Naive thymus-derived CD4-positive, alpha-beta T cell (primary cell): ENCODE measurements around the gene KRTAP4-3. TPM values are rescaled to one million over a fixed set of nuclear protein-coding genes. Genes with fewer than 3 reads are reported as not detected.
"Not testable (repeated sequence)": the region's sequence is repeated elsewhere in the genome, so short reads cannot be mapped to it uniquely, and the experiment has no call there.

Experiments used
- ATAC-seq: fragments of 150-1000 bp; cut with Tn5 transposase; 2 replicates; pipeline ENCODE4 v1.10.0; 2021; ENCODE audit warnings: mild to moderate bottlenecking, moderate library complexity
- CTCF ChIA-PET: fragments of 350-600 bp; sonication (Branson Sonifier 250); formaldehyde crosslinking; loops from one replicate; lab custom pipeline; 2021; ENCODE audit warnings: antibody characterized with exemption; lab: Charles Lee
- POLR2A ChIA-PET: fragments of 350-600 bp; sonication (Branson Sonifier 250); formaldehyde crosslinking; loops from one replicate; lab custom pipeline; 2021; ENCODE audit warnings: antibody characterized with exemption, inconsistent platforms; lab: Charles Lee
- DNase-seq, 9 donors: peaks; one replicate each; pipeline versions ENCODE4 v3.0.0 to v3.0.0-alpha.2; 2020 to 2022; ENCODE audit warnings: mixed read lengths in 1 of 9
- H3K27ac ChIP-seq: one replicate; pipeline ENCODE4 v1.7.0; 2013; ENCODE audit warnings: mild to moderate bottlenecking, low read depth, low read length, moderate library complexity
- H3K27me3 ChIP-seq, 2 donors: one replicate each; pipeline ENCODE4 v1.7.0; 2013; ENCODE audit warnings: low read length in 2 of 2, mild to moderate bottlenecking in 2 of 2, moderate library complexity in 2 of 2; ENCODE audit not compliant: control insufficient read depth in 2 of 2, insufficient read depth in 2 of 2
- H3K36me3 ChIP-seq, 3 experiments: 1 replicate in 2 of 3; 2 replicates in 1 of 3; pipeline ENCODE4 v1.7.0; 2013; ENCODE audit warnings: low read length in 3 of 3, mild to moderate bottlenecking in 3 of 3, moderate library complexity in 1 of 3; ENCODE audit not compliant: insufficient read depth in 3 of 3, control insufficient read depth in 2 of 3
- H3K4me1 ChIP-seq, 2 donors: one replicate each; pipeline ENCODE4 v1.7.0; 2013; ENCODE audit warnings: low read length in 2 of 2, mild to moderate bottlenecking in 2 of 2, moderate library complexity in 1 of 2; ENCODE audit not compliant: control insufficient read depth in 2 of 2, insufficient read depth in 2 of 2
- H3K4me3 ChIP-seq: 2 replicates; pipeline ENCODE4 v1.7.0; 2013; ENCODE audit warnings: mild to moderate bottlenecking, low read length
- H3K9me3 ChIP-seq, 3 experiments: 1 replicate in 2 of 3; 2 replicates in 1 of 3; pipeline ENCODE4 v1.7.0; 2013; ENCODE audit warnings: low read length in 3 of 3; ENCODE audit not compliant: control insufficient read depth in 2 of 3
- H3K27ac Mint-ChIP-seq, 9 donors: one replicate each; pipeline ENCODE4 v1.8.0; 2020 to 2022; ENCODE audit warnings: mixed read lengths in 9 of 9, mild to moderate bottlenecking in 8 of 9, moderate library complexity in 5 of 9, inconsistent platforms in 2 of 9
- H3K27me3 Mint-ChIP-seq, 5 donors: one replicate each; pipeline ENCODE4 v1.8.0; 2021 to 2022; ENCODE audit warnings: mixed read lengths in 5 of 5, mild to moderate bottlenecking in 1 of 5
- H3K36me3 Mint-ChIP-seq, 5 donors: one replicate each; pipeline ENCODE4 v1.8.0; 2020 to 2022; ENCODE audit warnings: mixed read lengths in 5 of 5, mild to moderate bottlenecking in 3 of 5, inconsistent platforms in 1 of 5
- H3K4me1 Mint-ChIP-seq, 7 donors: one replicate each; pipeline ENCODE4 v1.8.0; 2020 to 2022; ENCODE audit warnings: mixed read lengths in 7 of 7, mild to moderate bottlenecking in 3 of 7, inconsistent platforms in 1 of 7
- H3K4me3 Mint-ChIP-seq, 10 donors: one replicate each; pipeline ENCODE4 v1.8.0; 2020 to 2022; ENCODE audit warnings: mild to moderate bottlenecking in 10 of 10, mixed read lengths in 10 of 10, moderate library complexity in 6 of 10, inconsistent platforms in 2 of 10
- H3K9me3 Mint-ChIP-seq, 11 donors: one replicate each; pipeline ENCODE4 v1.8.0; 2020 to 2022; ENCODE audit warnings: mixed read lengths in 11 of 11, mild to moderate bottlenecking in 4 of 11, inconsistent platforms in 1 of 11, moderate library complexity in 1 of 11
- intact Hi-C, 2 donors: fragments of 100-400 bp; cut with micrococcal nuclease; formaldehyde crosslinking; loops; one replicate each; pipeline ENCODE4 v1.15.1; 2023
- polyA plus RNA-seq, 2 donors: library from polyadenylated mRNA; unstranded; fragments of 300-500 nt; fragmentation: Illumina TruSeq; gene quantifications; one replicate each; pipeline ENCODE4 v1.2.3, GENCODE V29; 2021
- total RNA-seq, 6 experiments: library from RNA in 5 of 6; stranded (reverse) in 5 of 6; gene quantifications; 1 replicate in 5 of 6; 2 replicates in 1 of 6; pipeline ENCODE4 v1.2.3 and lab custom pipeline; 2021 to 2026

The KRTAP4-3 gene
- total and polyA plus RNA-seq, 7 experiments from 2014 or later: not detected

GRCh38 chr17:41117846-41118386 lies 50.1 kb downstream of the KRTAP4-3 start, which contains the start of gene KRTAP4-11:
KRTAP4-11 (minus strand) TSS chr17:41118373; CDS start chr17:41118315, 58 bp downstream.
- H3K4me1 Mint-ChIP-seq: peaks cover 4 to 53% (median 38%) of the 10 kb centered on the region in 7 donors
- POLR2A ChIA-PET, H3K27me3 ChIP-seq, H3K4me1 ChIP-seq, H3K36me3 ChIP-seq, ATAC-seq, intact Hi-C loops, H3K9me3 ChIP-seq, H3K27ac ChIP-seq, CTCF ChIA-PET, H3K4me3 ChIP-seq, H3K36me3 Mint-ChIP-seq, H3K9me3 Mint-ChIP-seq, DNase-seq: not testable (repeated sequence)
- H3K4me3 Mint-ChIP-seq: peak within 1 kb of the TSS in 1 of 10 donors; percentile 29
- peaks cover 0 to 17% (median 0%) of the 10 kb centered on the region in 5 donors for H3K27me3 Mint-ChIP-seq
- H3K27ac Mint-ChIP-seq: peak within 1 kb of the TSS in 7 of 9 donors; percentile 25 to 92 (median 55)

Other genes starting within 250 kb of the KRTAP4-3 start
Only the 30 nearest of the 40 such genes appear.
- not detected for gene KRTAP1-5, start 141.0 kb downstream of the KRTAP4-3 start, total RNA-seq
- gene KRTAP1-5, start 141.0 kb downstream of the KRTAP4-3 start, polyA plus RNA-seq: not detected
- not detected for gene KRTAP1-4, start 138.0 kb downstream of the KRTAP4-3 start, total RNA-seq
- gene KRTAP1-4, start 138.0 kb downstream of the KRTAP4-3 start, polyA plus RNA-seq: not detected
- gene KRTAP1-3, start 133.3 kb downstream of the KRTAP4-3 start, total RNA-seq: not detected
- not detected for gene KRTAP1-3, start 133.3 kb downstream of the KRTAP4-3 start, polyA plus RNA-seq
- not detected for gene KRTAP1-1, start 126.8 kb downstream of the KRTAP4-3 start, total RNA-seq
- gene KRTAP1-1, start 126.8 kb downstream of the KRTAP4-3 start, polyA plus RNA-seq: not detected
- not detected for gene KRTAP2-1, start 120.9 kb downstream of the KRTAP4-3 start, total RNA-seq
- gene KRTAP2-1, start 120.9 kb downstream of the KRTAP4-3 start, polyA plus RNA-seq: not detected
- gene KRTAP2-2, start 113.0 kb downstream of the KRTAP4-3 start, total RNA-seq: not detected
- not detected for gene KRTAP2-2, start 113.0 kb downstream of the KRTAP4-3 start, polyA plus RNA-seq
- not detected for gene KRTAP2-3, start 108.1 kb downstream of the KRTAP4-3 start, total RNA-seq
- gene KRTAP2-3, start 108.1 kb downstream of the KRTAP4-3 start, polyA plus RNA-seq: not detected
- gene KRTAP2-4, start 102.3 kb downstream of the KRTAP4-3 start, total RNA-seq: not detected
- gene KRTAP2-4, start 102.3 kb downstream of the KRTAP4-3 start, polyA plus RNA-seq: not detected
- gene KRTAP4-7, start 84.1 kb downstream of the KRTAP4-3 start, total RNA-seq: not detected
- gene KRTAP4-7, start 84.1 kb downstream of the KRTAP4-3 start, polyA plus RNA-seq: not detected
- not detected for gene KRTAP4-8, start 70.1 kb downstream of the KRTAP4-3 start, total RNA-seq
- gene KRTAP4-8, start 70.1 kb downstream of the KRTAP4-3 start, polyA plus RNA-seq: not detected
- gene KRTAP4-16, start 66.0 kb downstream of the KRTAP4-3 start, total RNA-seq: not detected
- gene KRTAP4-16, start 66.0 kb downstream of the KRTAP4-3 start, polyA plus RNA-seq: not detected
- not detected for gene KRTAP4-9, start 62.8 kb downstream of the KRTAP4-3 start, total RNA-seq
- gene KRTAP4-9, start 62.8 kb downstream of the KRTAP4-3 start, polyA plus RNA-seq: not detected
- not detected for gene KRTAP4-11, start 49.8 kb downstream of the KRTAP4-3 start, total RNA-seq
- gene KRTAP4-11, start 49.8 kb downstream of the KRTAP4-3 start, polyA plus RNA-seq: not detected
- not detected for gene KRTAP4-12, start 44.0 kb downstream of the KRTAP4-3 start, total RNA-seq
- not detected for gene KRTAP4-12, start 44.0 kb downstream of the KRTAP4-3 start, polyA plus RNA-seq
- not detected for gene KRTAP4-6, start 27.7 kb downstream of the KRTAP4-3 start, total RNA-seq
- gene KRTAP4-6, start 27.7 kb downstream of the KRTAP4-3 start, polyA plus RNA-seq: not detected
- not detected for gene KRTAP4-5, start 18.4 kb downstream of the KRTAP4-3 start, total RNA-seq
- gene KRTAP4-5, start 18.4 kb downstream of the KRTAP4-3 start, polyA plus RNA-seq: not detected
- not detected for gene KRTAP4-4, start 7.5 kb downstream of the KRTAP4-3 start, total RNA-seq
- not detected for gene KRTAP4-4, start 7.5 kb downstream of the KRTAP4-3 start, polyA plus RNA-seq
- gene KRTAP4-2, start 10.0 kb upstream of the KRTAP4-3 start, total RNA-seq: not detected
- gene KRTAP4-2, start 10.0 kb upstream of the KRTAP4-3 start, polyA plus RNA-seq: not detected
- not detected for gene KRTAP4-1, start 16.7 kb upstream of the KRTAP4-3 start, total RNA-seq
- gene KRTAP4-1, start 16.7 kb upstream of the KRTAP4-3 start, polyA plus RNA-seq: not detected
- gene KRTAP9-1, start 21.7 kb upstream of the KRTAP4-3 start, total RNA-seq: not detected
- gene KRTAP9-1, start 21.7 kb upstream of the KRTAP4-3 start, polyA plus RNA-seq: not detected
- not detected for gene KRTAP9-2, start 58.4 kb upstream of the KRTAP4-3 start, total RNA-seq
- not detected for gene KRTAP9-2, start 58.4 kb upstream of the KRTAP4-3 start, polyA plus RNA-seq
- gene KRTAP9-3, start 64.2 kb upstream of the KRTAP4-3 start, total RNA-seq: not detected
- not detected for gene KRTAP9-3, start 64.2 kb upstream of the KRTAP4-3 start, polyA plus RNA-seq
- gene KRTAP9-8, start 69.8 kb upstream of the KRTAP4-3 start, total RNA-seq: not detected
- gene KRTAP9-8, start 69.8 kb upstream of the KRTAP4-3 start, polyA plus RNA-seq: not detected
- not detected for gene KRTAP9-4, start 81.5 kb upstream of the KRTAP4-3 start, total RNA-seq
- not detected for gene KRTAP9-4, start 81.5 kb upstream of the KRTAP4-3 start, polyA plus RNA-seq
- not detected for gene KRTAP9-9, start 87.2 kb upstream of the KRTAP4-3 start, total RNA-seq
- not detected for gene KRTAP9-9, start 87.2 kb upstream of the KRTAP4-3 start, polyA plus RNA-seq
- not detected for gene KRTAP9-6, start 97.2 kb upstream of the KRTAP4-3 start, total RNA-seq
- not detected for gene KRTAP9-6, start 97.2 kb upstream of the KRTAP4-3 start, polyA plus RNA-seq
- not detected for gene KRTAP9-7, start 107.5 kb upstream of the KRTAP4-3 start, total RNA-seq
- gene KRTAP9-7, start 107.5 kb upstream of the KRTAP4-3 start, polyA plus RNA-seq: not detected
- gene KRTAP29-1, start 134.6 kb upstream of the KRTAP4-3 start, total RNA-seq: not detected
- gene KRTAP29-1, start 134.6 kb upstream of the KRTAP4-3 start, polyA plus RNA-seq: under 1 TPM in 1 of 2 donors, not detected in 1; 0.30 TPM
- under 1 TPM in 3 of 5 experiments, not detected in 2; 0.22 to 0.49 (median 0.32) TPM for gene KRTAP16-1, start 141.1 kb upstream of the KRTAP4-3 start, total RNA-seq
- gene KRTAP16-1, start 141.1 kb upstream of the KRTAP4-3 start, polyA plus RNA-seq: under 1 TPM in 1 of 2 donors, not detected in 1; 0.19 TPM
- not detected for gene KRTAP17-1, start 147.5 kb upstream of the KRTAP4-3 start, total RNA-seq
- gene KRTAP17-1, start 147.5 kb upstream of the KRTAP4-3 start, polyA plus RNA-seq: not detected